22Rv1 (cell line): ENCODE results near the gene CRYAB.

ENCODE experiments used
- CTCF ChIP-seq: fragments of 450-650 bp; IDR thresholded peaks from 2 replicates; pipeline ENCODE4 v1.5.1; 2017; ENCODE audit warnings: mild to moderate bottlenecking
- ZFX ChIP-seq: fragments of 450-650 bp; IDR thresholded peaks from 2 replicates; pipeline ENCODE4 v1.6.1; 2017; ENCODE audit warnings: antibody characterized with exemption, borderline replicate concordance

GRCh38 chr11:111920908-111921307 is 9.3 kb upstream of the CRYAB start:
- TF ChIP-seq CTCF (no peak), ZFX (no peak)
